GM21390 (cell line): ENCODE measurements around the gene ICOS.
A peak's percentile ranks its signal among the peaks of the same experiment; 100 is the strongest.
"Not testable (repeated sequence)": the region's sequence is repeated elsewhere in the genome, so short reads cannot be mapped to it uniquely, and the experiment has no call there.

Source experiments
- ATAC-seq: cut with Tn5 transposase; IDR thresholded peaks from one replicate; pipeline ENCODE4 v1.9.1; 2021; ENCODE audit not compliant: unreplicated experiment

The ICOS gene

DNA sequence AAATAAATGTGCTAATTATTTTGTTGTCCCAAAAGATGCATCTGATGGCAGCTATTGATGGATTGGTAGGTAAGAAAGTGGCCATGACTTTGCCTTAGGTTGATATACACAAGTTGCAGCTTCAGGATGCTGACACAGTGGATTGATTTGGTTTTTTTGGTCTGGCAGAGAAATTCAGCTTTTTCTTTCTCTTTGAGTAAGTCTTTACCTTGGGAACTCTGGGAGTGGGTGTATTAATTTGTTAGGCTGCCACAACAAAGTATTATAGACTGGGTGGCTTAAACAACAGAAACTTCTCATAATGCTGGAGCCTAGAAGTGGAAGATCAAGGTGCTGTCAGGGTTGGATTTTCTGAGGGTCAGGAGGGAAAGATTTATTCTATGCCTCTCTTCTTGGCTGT, 19.8 kb upstream of the ICOS start:
- ATAC-seq: no peak

- ATAC-seq: no peak
Observed at GRCh38 chr2:203918264-203918663, 18.3 kb upstream of the ICOS start.

- ATAC-seq: no peak
Observed at GRCh38 chr2:203918839-203919238, 17.7 kb upstream of the ICOS start.

DNA sequence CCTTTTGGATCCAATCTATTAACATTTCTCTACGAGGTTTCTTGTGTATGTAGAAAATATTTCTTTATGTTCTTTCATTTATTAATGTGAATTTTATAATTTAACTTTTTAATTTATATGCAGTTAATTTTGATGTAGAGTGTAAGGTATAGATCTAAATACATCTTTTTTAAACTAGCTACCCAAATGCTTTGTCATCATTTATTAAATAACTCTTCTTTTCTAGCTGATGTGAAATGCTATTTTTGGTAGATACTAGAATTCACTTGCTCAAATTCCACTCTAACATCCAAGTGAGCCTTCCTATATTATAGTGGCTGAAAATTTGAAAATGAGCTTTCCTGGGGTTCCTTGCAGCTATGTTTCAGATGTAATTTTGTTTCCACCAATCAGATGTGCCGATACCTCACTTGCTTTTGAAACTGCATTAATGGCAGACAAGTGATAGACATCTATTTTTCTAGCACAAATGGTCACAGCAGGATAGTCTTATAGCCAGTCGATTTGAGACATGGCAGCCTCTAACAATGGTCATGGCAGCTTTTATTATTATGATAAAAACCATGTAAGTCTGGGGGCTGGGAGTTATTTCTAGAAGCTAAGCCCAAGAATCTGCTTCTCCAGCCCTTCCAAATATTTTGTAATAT, 10.9 kb upstream of the ICOS start:
- no peak for ATAC-seq

DNA sequence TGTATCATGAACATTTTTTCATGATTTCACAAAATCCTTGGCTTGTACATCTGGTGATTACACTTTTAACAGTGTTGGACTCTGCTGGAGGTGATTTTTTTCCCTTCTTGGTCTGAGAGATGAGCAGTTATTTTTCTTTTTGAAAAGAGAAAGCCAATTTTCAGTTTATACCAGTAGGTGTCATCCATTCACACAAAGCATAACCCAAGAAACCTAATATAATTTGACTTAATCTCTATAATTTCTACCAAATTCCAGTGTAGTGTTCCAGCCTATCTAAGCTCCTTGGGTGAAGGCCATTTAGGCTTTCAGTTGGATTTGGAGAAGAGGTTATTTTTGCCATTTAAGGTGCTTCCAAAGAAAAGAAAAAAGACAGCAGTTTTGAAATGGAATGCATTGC, 7.7 kb upstream of the ICOS start:
- ATAC-seq: no peak

- ATAC-seq: not testable (repeated sequence)
Observed at GRCh38 chr2:203931262-203931661, 5.3 kb upstream of the ICOS start.

GRCh38 chr2:203934041-203934492, 2.5 kb upstream of the ICOS start:
- ATAC-seq: no peak

DNA sequence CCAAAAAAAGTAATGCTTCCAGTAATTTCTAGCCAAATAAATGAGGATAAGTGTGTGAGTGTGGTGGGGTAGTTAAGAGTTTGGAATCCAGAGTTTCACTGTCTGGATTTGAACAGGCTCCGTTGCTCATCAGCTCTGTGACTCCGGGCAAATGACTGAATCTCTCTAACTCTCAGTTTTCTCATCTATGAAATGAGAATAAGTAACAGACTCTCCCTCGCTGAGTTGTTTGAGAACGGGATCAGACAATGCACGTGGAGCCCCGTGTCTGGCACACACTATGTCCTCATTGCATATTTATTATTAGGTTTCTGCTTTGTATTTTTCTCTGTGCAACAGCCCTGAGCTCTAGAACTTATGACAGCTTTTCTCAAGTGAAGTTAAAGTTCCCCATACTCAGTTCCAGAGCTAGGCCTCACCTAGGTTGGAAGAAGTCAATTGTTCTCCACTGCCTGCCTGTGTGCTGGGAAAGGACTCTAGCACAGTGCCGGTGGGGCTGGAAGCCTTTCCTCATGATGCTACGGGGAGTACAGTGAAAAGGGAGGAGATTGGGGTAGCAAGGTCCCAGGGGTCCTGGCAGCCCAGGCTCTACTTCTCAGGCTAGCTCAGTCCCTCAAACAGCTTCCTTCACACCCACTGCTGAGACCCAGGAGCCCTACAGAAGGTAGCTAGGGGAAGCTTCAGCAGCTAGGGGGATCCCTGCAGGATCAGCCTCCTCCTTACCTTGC, 1.7 kb upstream of the ICOS start:
- ATAC-seq: no peak

GRCh38 chr2:203935568-203935967, 995 bp upstream of the ICOS start:
- ATAC-seq: no peak

DNA sequence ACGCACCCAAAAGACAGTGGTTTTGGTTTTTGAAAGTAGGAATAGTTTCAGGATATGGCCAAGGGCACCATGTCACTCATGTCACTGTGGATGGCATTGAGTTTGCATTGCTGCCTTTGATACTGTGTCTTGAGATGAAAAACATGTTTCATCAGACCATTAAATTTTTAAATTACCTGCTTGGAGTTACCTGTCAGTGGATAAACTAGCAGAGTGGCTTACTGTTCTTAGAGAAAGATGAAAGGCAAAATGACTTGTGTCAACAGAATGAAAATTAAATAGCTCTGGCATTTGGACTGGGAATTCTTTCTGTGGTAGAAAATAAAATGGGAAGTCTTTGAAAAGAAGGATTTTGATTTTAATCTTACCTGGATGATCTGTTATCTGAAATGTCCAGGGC, 386 bp downstream of the ICOS start:
- ATAC-seq: no peak

DNA sequence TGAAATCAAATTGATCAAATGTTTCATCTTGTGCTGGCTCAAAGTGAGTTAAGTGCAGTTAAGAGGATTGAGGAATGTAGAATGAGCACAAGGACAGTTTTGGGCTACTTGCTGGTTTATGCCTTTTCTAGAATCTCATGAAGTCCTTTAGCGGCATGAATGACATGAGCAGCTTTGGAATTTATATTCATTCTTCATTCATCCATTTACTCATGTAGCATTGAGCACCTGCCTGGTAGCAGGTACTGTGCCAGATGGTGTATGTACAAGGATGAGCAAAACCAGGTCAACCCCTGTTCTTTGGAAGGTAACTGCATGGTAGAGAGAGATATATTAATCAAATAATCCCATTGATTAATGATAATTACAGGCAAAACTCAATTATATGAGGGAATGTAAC, 1.2 kb downstream of the ICOS start:
- no peak for ATAC-seq

- ATAC-seq: no peak
Observed at GRCh38 chr2:203940039-203940438, 3.5 kb downstream of the ICOS start.

DNA sequence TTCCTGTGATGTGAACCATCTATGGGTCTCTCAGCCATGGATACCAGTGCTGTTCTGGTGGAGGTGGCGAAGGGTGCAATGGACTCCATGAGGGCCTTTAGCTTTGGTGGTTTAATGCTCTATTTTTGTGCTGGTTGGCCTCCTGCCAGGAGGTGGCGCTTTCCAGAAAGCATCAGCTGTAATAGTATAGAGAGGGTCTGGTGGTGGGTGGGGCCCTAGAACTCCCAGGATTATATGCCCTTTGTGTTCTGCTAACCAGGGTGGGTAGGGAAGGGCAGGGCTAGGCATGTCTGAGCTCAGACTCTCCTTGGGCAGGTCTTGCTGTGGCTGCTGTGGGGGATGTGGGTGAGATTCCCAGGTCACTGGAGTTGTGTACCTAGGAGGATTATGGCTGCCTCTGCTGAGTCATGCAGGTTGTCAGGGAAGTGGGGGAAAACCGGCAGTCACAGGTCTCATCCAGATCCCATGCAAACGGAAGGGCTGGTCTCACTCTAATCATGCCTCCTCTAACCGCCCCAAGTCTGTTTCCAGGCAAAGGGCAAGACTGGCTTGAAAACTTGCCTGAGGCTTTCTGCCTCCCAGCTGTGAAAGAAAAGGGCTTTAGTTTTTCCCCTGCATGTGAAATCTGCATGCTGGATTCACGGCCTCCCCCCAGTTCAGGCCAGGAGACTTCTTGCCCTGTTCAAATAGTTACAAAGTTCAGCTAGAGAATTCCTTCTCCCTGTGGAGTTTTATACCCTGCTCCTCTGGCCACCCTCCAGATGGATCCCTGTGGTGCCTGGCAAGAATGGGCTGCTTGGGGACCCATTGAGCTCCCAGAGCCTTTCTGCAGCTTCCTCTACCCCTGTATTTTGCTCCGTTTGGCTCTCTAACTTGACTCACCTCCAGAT, 7.2 kb downstream of the ICOS start:
- ATAC-seq: not testable (repeated sequence)

- peak; percentile 49 for ATAC-seq
Observed at GRCh38 chr2:203948733-203949132, 12.2 kb downstream of the ICOS start.

DNA sequence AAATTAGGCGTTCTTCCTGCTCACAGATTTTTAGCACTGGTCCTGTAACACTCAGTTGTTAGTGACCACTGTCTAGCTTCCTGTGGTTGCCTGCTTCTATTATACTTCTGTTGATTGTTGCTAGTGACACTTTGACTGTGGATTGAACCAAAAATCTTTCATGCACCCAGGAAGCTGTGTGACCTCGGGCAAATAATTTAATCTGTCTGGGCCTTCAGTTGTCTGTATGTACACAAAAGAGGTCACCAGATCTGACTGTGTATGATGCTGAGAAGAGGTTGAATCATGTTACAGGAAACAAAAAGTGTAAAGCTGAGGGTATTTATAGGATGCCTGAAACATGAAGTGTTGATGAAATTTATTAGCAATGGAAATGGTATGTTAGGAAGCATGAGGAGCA, 12.7 kb downstream of the ICOS start:
- ATAC-seq: peak; percentile 17

GRCh38 chr2:203951366-203951902, 14.9 kb downstream of the ICOS start:
- no peak for ATAC-seq

GRCh38 chr2:203959265-203959664, 22.7 kb downstream of the ICOS start:
- ATAC-seq: no peak

DNA sequence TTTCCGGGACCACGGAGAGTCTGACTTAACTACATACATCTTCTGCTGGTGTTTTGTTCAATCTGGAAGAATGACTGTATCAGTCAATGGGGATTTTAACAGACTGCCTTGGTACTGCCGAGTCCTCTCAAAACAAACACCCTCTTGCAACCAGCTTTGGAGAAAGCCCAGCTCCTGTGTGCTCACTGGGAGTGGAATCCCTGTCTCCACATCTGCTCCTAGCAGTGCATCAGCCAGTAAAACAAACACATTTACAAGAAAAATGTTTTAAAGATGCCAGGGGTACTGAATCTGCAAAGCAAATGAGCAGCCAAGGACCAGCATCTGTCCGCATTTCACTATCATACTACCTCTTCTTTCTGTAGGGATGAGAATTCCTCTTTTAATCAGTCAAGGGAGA, 23.1 kb downstream of the ICOS start:
- no peak for ATAC-seq

DNA sequence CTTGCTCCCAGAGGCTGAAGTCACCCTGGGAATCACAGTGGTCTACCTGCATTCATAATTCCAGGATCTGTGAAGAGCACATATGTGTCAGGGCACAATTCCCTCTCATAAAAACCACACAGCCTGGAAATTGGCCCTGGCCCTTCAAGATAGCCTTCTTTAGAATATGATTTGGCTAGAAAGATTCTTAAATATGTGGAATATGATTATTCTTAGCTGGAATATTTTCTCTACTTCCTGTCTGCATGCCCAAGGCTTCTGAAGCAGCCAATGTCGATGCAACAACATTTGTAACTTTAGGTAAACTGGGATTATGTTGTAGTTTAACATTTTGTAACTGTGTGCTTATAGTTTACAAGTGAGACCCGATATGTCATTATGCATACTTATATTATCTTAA, 24.2 kb downstream of the ICOS start:
- ATAC-seq: no peak

DNA sequence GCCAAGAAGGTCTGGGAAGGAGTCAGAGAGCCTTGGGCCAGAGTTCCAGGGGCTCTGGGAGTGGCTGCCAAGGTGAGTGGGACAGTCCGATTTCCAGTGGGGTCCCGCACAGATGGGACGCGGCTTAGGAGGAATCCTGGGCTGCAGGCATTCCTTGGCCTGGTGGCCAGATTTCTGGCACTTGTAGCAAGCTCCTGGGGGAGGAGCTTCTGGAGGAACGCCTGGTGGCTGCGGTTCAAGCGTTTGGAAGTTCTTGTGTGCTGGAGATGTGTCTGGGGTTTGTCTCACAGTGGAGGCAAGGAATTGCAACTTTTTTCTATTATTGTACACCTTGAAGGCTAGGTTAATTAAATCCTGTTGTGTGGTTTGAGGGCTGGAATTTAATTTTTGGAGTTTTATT, 28.6 kb downstream of the ICOS start:
- ATAC-seq: not testable (repeated sequence)

GRCh38 chr2:203971251-203971650, 34.7 kb downstream of the ICOS start:
- ATAC-seq: no peak
